Colon (tissue), 2 donors: ENCODE results near the gene PDHX.
"Not testable (repeated sequence)": the region's sequence is repeated elsewhere in the genome, so short reads cannot be mapped to it uniquely, and the experiment has no call there.

Source experiments
- FAIRE-seq: peaks from 2 replicates; lab custom pipeline; 2012; peaks lifted over from hg19 to GRCh38; lab: Jason Lieb, UNC
- donor health status: control.
- donor health status: control.

Gene PDHX

DNA sequence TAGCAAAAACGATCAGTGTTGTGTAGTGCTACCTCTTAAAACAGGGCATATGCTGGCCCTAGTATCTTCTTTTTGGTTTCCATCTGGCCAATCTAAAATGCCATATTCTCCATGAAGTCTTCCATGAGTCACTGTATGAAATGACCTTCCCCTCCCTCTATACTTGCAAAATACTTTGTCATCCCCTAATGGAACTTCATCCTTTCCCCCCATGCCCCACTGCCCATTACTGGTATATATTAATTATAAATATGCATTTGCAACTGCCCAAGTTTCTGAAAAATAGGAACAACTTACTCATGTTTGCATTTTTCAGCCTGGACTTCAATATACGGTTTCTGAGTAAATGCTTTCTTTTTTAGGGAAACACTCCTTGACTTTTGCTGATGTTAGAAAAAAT, 4.7 kb upstream of the PDHX start:
- no peak for FAIRE-seq

DNA sequence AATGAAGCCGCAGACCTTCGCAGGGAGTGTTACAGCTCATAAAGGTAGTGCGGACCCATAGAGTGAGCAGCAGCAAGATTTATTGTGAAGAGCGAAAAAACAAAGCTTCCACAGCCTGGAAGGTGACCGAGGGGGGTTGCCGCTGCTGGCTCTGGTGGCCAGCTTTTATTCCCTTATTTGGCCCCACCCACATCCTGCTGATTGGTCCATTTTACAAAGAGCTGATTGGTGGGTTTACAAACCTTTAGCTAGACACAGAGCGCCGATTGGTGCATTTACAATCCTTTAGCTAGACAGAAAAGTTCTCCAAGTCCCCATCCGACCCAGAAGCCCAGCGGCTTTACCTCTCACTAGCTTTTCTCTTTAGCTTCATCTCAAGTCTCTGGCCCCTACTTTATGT, 2.9 kb upstream of the PDHX start:
- FAIRE-seq: not testable (repeated sequence)

DNA sequence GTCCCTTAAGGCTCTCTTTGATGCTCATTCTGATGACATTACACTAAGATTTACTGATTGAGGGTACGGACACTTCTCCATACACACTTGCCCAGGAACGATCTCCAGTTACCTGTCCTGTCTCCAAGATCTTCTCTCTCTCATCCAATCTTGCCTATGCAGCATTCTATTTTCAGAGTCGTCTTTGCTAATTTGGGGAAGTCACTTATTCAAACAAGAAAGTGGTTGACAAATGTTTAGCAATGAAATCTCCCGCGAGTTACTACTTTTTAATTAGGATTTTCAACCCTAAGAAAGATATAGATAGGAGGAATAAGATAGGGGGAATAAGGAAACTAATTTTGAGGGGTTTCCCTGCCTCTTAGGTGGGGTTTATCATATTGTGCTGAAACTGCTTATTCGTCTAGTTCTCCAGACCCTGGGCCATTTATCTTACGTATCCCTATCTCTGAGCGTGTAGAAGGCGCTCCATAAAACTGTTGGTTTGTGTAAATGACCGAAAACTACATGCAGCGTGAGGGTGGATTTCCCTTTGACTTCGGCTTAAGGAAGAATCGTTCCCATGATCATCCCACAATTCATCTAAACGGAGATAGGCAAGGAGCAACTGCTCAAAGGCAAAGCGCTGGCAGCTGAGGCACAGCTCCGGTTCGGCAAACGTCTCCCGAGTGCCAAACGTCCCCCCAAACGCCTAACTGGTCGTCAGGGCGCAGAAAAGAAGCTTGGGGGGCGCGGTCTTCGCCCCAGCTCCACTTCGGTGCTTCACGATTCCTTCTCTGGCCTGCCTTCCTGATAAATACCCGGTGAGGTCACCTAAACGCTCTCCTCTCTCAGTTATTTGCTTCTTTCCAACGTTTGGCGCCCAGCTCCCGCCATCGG, 1.0 kb upstream of the PDHX start:
- FAIRE-seq: no peak

DNA sequence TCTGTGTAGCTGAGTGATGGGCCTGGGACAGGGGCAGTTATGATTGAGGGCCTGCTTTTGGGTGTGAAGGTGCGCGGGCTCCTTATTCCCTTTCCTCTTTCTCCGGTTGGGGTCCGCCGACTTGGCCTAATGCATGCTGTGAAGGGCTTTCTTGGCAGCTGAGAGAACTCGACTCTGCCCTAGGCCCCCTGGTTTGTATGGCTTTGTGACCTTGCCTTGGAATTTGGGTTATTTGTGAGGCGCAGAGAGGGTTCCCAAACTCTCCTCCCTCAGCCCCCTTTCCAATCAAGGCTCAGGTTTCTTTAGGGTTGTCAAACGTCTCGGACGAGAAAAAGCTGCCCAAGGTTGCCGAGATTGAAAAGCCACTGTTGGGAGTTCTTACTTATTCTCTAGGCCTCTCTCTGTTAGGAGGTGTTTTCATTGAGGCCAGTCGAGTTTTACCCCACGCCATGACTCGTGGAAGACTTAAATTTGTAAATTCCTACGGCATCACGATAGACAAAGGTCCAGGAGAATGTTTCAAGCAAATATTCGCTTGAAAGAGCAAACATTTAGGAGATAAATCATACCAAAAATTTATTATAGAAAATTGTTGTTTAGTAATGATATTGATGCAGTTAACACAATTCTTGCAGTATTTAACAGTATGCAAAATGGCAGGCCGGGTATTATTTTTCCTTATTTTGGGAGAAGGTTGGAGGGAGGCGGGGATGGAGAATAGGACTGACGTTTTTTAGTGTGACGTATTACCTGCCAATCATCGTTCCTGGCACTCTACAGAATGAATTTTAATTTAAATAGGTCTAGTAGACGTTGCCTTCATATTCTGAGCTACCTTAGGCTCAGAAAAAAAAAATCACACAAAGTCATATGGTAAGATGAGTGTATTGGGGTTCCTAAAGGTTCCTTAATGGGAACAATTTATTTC, 689 bp downstream of the PDHX start:
- FAIRE-seq: no peak

DNA sequence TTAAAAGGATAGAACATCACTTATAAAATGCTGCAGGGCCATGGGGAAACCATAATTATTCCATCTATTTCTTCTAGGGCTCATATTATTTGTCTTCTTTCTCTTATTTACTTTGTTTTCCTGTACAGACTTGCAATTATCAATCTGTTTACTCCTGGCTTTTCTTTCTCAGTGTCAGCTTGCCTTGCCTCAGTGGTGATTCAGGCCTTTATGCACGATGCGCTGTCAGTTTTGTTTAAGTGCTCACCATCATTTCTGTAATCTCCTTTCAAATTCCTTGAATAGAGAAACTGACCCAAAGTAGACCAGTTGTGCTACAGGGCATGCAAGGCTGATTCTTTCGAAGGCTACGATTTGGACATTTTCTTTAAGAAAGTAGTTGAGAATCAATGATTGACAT, 4.7 kb downstream of the PDHX start:
- no peak for FAIRE-seq

DNA sequence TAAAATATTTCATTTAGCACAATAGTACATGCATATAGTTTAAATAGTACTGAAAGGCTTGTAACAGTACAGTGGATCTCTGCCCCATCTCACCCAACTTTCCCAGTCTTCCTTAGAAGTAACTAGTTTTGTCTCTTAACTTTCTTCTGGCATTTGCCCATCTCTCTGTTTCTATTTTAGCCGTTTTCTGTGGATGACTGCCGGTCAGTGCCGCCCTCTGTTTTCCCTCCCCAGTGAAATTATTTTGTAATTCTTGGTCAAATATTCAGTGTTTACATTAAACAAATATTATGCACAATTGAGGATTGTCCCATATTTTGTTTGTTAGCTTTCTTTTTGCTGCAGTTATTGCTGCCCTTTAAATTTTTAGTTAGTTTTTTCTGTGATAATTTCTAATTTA, 8.3 kb downstream of the PDHX start:
- FAIRE-seq: no peak

DNA sequence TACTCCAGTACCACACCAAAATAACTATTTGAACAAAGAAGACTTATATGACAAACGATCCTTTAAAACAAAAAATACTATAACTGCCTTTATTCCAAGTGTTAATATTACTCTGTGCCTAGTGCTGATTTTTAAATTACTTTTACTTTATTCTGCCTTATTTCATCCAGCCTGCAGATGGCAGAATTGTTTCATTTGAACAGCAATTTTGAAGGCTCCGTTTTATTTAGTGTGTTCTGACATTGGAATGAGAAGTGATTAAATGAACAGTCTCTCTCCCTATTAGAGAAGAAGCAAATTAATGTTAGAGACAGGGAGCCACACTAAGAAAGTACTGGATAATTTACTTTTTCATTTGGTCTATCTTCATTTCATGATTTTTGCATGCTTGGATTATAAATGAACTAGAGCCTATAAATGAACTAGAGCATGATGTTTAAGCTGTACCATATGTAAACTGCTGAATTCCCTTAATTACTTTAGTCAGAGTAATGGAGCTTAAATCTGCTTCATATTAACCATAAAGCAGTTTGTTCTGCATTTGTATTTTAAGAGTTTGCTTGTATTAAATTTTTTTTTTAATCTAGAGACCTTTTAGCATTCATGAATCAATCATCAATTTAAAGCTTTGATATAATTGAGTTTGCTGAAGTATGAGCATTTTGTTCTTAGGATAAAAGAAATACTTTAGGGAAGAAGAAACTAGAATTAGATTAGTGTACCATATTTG, 9.8 kb downstream of the PDHX start:
- no peak for FAIRE-seq

DNA sequence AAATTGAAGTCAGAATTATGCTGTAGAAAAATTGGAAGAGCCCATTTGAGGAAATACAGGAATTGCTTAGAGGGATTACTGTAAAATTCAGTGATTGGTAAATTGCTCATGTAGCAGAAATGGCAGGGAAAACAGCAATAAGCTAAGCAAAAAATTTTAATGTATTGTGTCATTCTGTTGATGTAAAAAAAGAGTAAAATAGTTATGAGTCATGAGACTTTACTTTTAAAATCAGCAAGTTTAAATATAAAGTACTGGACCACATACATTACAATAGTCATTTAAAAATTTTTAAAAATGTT, 10.4 kb downstream of the PDHX start:
- no peak for FAIRE-seq

DNA sequence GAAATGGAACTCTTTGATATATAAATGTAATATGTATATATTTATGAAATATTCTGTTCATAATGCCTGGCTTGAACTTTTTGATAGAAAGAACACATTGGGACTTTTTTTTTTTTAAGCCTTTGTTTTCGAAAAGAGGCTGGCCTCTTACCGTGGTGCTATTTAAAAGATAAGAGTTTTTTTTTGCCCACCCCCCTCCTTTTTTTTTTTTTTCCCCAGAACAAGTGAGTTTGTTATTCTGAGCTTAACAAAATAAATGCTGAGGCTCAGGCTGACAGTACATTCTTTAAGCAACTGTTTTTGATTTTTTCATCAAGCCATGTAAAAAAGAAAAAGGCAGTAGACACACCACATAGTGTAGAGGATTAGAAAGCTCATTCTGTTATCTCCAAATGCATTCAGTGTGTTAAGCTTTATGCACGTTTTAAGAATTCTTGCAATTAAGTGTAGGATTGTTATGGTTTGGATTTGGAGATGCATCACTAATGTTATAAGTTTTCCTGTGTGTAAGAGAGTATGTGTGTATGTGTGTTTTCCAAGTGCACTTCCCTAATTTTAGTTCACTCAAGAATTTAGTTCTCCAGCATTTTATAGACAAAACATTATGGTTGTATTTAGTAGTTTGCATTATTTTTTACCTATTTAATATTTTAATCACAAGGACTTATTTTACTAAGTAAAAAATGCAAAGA, 12.0 kb downstream of the PDHX start:
- no peak for FAIRE-seq

DNA sequence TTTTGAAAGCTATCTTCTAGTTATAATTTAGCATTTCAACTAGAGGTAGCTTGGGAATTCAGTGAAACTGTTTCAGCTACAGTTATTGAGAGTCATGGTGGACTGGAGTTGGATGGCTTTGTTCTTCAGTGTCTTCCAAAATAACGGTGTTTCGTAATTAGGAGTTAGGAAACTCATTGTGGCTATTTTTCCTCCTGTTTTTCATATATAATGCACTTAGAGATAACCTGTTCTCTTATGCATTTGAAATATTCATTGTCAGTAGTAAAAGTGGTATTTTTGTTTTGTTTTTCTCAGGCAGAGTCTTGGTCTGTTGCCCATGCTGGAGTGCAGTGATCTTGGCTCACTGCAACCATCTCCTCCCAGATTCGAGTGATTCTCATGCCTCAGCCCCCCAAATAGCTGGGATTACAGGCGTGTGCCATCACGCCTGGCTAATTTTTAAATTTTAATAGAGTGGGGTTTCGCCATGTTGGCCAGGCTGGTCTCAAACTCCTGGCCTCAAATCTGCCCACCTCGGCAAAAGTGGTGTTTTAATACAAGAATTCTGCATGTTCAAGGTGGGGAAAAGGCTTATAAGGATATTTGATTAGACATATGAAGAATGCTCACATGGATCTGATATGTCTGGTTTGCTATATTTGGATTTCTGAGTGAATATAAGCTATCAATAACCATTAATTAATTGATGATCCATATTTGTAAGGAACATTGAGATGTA, 12.7 kb downstream of the PDHX start:
- no peak for FAIRE-seq

DNA sequence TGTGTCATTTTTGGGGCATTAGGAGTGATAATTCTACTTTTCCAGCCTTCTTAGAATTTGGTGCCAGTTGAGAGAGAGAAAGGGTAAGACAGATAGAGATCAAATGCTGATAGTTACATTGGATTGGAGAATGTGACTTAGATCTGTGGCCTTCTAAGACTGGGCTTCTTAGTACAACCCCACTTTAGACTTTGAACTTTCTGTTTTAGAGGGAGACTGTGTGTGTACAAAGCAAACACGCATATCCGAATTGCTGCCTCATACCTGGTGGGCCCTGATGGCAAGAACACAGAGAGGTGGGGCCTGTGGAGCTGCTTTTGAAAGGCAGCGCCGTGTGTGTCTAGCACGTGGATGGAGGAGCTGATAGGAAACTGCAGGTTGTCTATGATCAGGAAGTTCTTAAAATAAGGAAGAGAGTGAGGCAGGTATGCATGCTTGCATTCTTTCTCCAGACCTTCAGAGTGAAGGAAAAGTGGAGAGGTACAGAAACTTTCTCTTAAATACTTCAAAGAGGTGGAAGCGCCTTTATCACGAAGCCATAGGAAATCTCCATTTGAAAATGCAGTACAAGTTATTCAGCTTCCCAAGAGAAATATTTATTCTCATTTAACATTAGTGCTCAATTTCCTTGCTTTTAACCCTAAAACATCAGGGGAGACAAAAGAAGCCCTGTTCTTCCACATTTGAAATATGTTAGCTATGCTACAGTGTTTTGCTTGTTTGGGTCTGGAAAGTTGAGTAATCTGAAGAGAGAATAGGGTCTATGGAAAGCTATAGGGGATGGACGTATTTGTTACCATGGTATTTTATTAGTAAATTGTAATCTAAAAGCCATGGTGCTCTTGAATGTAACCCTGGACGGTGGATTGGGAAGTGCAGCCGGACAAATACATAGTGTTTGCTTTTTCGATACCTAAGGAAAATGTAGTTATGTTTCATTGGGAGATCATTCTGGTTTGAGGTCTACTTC, 13.7 kb downstream of the PDHX start:
- no peak for FAIRE-seq

DNA sequence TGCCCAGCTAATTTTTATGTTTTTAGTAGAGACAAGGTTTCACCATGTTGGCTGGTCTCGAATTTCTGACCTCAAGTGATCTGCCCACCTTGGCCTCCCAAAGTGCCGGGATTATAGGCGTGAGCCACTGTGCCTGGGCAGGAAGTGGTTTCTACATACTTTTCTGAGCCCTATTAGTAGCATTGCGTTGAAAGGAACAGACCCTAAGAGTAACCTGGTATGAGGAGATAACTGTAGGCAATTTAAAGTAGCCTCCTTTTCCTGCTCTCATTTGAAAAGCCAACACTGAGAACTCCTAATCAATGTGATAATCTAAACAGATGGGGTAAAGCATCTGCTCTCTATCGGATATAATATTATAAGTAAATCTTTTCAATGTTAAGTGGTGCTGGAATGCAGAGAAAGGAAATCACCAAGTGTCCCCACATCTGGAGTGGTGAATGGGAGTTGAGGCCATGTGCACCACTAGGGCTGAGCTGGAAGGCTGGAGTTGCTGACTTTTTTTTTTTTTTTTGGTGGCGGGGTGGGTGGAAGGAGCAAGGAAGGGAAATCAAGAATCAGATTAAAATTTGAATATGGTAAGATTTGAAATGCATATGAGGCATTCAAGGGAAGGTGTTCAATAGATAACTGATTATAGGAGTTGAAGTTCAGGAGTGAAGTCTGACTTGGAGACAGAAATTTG, 20.7 kb downstream of the PDHX start:
- no peak for FAIRE-seq

DNA sequence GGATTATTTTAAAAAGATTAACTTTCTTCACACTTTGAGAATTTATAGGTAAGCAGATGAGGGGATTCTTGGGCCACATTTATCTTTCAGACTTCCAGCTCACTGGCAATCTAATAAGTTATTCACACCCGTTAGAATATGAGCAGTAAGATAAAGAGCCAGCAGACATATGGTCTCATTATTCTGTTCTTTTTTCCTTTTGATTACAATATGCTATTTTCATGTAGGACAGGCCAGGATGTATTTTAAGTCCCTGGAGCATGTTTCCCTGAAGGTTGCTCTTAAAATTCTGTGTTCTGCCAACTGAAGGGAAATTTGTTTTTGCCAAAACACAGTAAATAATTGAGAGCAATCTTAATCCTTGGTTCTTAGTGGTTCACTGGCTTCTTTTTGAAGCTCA, 22.2 kb downstream of the PDHX start:
- no peak for FAIRE-seq

DNA sequence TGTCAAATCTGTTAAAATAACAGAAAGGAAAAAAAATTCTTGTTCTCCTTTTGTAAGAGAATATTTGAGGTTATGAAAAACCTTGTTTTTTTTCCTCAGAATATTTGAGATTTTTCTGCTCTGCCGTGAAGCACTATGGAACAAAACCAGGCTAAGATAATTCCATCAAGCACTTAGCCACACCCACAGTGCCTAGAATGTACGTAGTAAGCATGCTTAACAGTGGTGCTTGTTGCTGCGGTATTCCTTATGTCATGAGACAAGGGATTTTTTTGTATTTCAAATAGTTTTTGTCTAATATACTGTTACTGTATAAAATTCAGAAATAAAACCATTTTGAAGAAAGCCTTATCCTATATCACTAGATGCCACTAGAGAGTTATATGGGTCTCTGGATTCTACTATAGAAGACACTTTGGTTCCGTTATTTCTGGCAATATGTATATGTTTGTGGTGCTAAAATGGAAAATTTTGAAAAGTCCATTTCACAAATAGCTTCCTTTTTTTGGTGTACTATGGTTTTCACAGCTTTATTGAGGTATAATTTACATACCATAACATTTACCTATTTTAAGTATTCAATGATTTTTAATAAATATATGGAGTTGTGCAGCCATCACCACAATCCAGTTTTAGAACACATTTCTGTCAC, 23.7 kb downstream of the PDHX start:
- FAIRE-seq: no peak

DNA sequence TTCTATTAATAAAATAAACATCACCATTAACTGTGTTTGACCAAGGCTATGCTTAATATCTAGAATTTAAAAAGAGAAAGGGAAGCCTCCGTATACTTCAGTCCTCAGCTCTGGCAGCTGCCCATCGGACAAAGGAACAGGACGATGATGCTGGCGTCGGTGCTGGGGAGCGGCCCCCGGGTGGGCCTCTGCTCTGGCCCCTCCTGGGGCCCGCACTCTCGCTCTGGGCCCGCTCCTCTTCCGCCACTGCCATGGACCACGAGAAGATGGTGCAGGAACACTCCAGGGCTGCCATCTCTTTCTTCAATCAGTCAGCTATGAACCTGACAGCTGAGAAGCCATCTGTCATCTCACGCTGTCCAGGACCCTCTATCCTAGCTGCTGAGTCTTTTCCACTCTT, 25.3 kb downstream of the PDHX start:
- no peak for FAIRE-seq

DNA sequence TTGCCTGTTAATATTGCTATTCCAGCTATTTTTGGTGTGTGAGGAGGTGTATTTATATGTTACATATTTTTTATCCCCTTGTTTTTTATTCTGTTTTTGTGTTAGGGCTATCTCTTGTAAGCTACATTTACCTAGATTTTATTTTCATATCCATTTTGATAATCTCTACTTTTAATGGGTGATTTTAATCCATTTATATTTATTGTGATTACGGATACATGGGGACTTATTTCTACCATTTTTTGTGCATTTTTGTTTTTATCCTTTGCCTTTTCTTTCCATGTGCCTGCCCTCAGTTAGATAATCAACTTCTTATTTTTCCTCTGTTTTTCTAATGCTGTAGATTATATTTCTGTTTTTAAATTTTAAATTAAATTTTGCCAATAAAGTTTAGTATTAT, 28.3 kb downstream of the PDHX start:
- no peak for FAIRE-seq

DNA sequence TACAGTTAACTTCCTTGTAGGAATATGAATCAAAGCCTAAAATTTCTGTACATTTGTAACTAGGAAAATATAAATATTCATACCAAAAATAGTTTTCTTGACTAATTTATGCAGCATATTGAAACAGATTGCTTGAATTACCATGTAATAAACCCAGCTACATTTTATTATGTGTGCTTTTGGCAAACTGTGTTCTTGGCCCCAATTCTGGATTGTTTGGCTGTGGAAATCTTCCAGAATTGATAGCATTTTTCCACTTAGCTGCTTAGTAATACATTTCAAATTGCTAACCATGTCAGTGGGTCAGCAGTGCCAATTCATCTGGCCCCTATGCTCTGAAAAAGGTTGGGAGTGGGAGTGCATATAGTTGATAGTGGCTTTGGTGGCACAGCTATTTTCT, 32.3 kb downstream of the PDHX start:
- FAIRE-seq: no peak

DNA sequence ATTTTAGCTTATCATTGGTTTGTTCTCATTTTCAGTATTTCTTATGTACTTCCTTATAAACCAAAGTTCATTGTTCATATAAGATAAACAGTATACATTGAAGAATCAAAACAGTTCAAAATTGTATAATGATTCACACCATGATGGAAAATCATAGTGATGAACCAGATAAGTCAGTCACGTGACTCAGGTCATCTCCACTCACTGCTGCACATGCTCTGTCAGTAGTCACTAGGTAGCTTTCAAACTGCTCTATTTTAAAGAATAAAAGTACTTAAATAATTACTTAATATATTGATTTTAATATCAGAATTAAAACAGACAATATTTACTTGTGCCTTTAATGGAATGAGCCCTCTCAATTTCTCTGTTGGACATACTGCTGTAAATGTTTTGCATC, 37.5 kb downstream of the PDHX start:
- no peak for FAIRE-seq

DNA sequence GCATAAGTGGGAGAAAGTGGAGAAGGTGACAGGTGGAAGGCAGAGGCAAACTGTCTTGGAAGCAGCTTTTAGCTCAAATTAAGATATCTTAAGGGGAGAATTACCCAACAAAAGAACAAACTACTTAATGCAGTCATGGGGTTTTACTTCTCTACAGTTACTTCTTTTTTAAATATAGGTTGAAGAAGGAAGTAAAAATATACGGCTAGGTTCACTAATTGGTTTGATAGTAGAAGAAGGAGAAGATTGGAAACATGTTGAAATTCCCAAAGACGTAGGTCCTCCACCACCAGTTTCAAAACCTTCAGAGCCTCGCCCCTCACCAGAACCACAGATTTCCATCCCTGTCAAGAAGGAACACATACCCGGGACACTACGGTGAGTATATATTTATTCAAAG, 40.8 kb downstream of the PDHX start:
- FAIRE-seq: no peak
